HFFc6 (cell line): ENCODE results near the gene WNK2. TPM values are rescaled to one million over a fixed set of nuclear protein-coding genes. Genes with fewer than 3 reads are reported as not detected.

ENCODE experiments used
- DNase-seq: peaks from one replicate; pipeline ENCODE4 v3.0.0-alpha.2; 2018
- H3K27ac Mint-ChIP-seq: 2 replicates; pipeline ENCODE4 v1.8.0; 2020; ENCODE audit warnings: mild to moderate bottlenecking, mixed read lengths
- H3K27me3 Mint-ChIP-seq: 2 replicates; pipeline ENCODE4 v1.8.0; 2021; ENCODE audit warnings: mild to moderate bottlenecking, moderate library complexity, mixed read lengths; ENCODE audit not compliant: insufficient read depth
- H3K36me3 Mint-ChIP-seq: 2 replicates; pipeline ENCODE4 v1.8.0; 2021; ENCODE audit warnings: low read depth, mixed read lengths
- H3K4me1 Mint-ChIP-seq: 2 replicates; pipeline ENCODE4 v1.8.0; 2020; ENCODE audit warnings: low read depth, mixed read lengths
- H3K4me3 Mint-ChIP-seq: 2 replicates; pipeline ENCODE4 v1.8.0; 2020; ENCODE audit warnings: mild to moderate bottlenecking, moderate library complexity, mixed read lengths
- H3K9me3 Mint-ChIP-seq: 2 replicates; pipeline ENCODE4 v1.8.0; 2020; ENCODE audit warnings: mild to moderate bottlenecking, mixed read lengths
- CTCF ChIP-seq: fragments of 200-600 bp; sonication (generic); IDR thresholded peaks from 2 replicates; pipeline ENCODE4 v1.5.0; 2021; ENCODE audit warnings: antibody characterized with exemption, mild to moderate bottlenecking
- total RNA-seq, 6 experiments: library from RNA; stranded (reverse); fragmentation: NEBNext Ultra II Directional; extraction: Animal tissue kit (Norgen Biotek cat#: 25700); gene quantifications; 2 replicates in 1 of 6; 3 replicates in 5 of 6; pipeline ENCODE4 v1.2.3, GENCODE V29; 2021

Gene WNK2
- total RNA-seq, 6 experiments from 2014 or later: not detected

- DNase-seq: no peak
- H3K4me1 Mint-ChIP-seq: no peaks in the 10 kb centered on the region
- H3K27me3 Mint-ChIP-seq: peaks cover 20% of the 10 kb centered on the region
- H3K36me3 Mint-ChIP-seq: no peaks in the 10 kb centered on the region
- H3K9me3 Mint-ChIP-seq: no peaks in the 10 kb centered on the region; the same call in 1 of the 2 replicates
- H3K4me3 Mint-ChIP-seq: no peak overlapping the region
- no peak overlapping the region for H3K27ac Mint-ChIP-seq
- TF ChIP-seq CTCF: no peak
Observed at GRCh38 chr9:93268551-93269314, 84.8 kb downstream of the WNK2 start.

GRCh38 chr9:93270976-93271375 lies 87.0 kb downstream of the WNK2 start:
- no peak overlapping the region for H3K27ac Mint-ChIP-seq
- no peaks in the 10 kb centered on the region; the same call in 1 of the 2 replicates for H3K9me3 Mint-ChIP-seq
- DNase-seq: no peak
- H3K4me3 Mint-ChIP-seq: no peak overlapping the region
- peaks cover 15% of the 10 kb centered on the region for H3K27me3 Mint-ChIP-seq
- no peaks in the 10 kb centered on the region for H3K4me1 Mint-ChIP-seq
- no peaks in the 10 kb centered on the region for H3K36me3 Mint-ChIP-seq
- no peak for TF ChIP-seq CTCF

GRCh38 chr9:93276973-93277372 lies 93.0 kb downstream of the WNK2 start:
- no peak overlapping the region for H3K27ac Mint-ChIP-seq
- H3K36me3 Mint-ChIP-seq: no peaks in the 10 kb centered on the region
- no peaks in the 10 kb centered on the region for H3K4me1 Mint-ChIP-seq
- no peak for DNase-seq
- peaks cover 18% of the 10 kb centered on the region for H3K27me3 Mint-ChIP-seq
- TF ChIP-seq CTCF: no peak
- H3K9me3 Mint-ChIP-seq: no peaks in the 10 kb centered on the region; the same call in 1 of the 2 replicates
- no peak overlapping the region for H3K4me3 Mint-ChIP-seq

- Mint-ChIP-seq H3K36me3 (no peaks in the 10 kb centered on the region), H3K4me3 (no peak overlapping the region), H3K27me3 (peaks cover 21% of the 10 kb centered on the region), H3K27ac (no peak overlapping the region), H3K9me3 (no peaks in the 10 kb centered on the region; the same call in 1 of the 2 replicates), H3K4me1 (no peaks in the 10 kb centered on the region)
- no peak for TF ChIP-seq CTCF
- DNase-seq: no peak
Observed at GRCh38 chr9:93278144-93278543, 94.2 kb downstream of the WNK2 start.

- DNase-seq: no peak
- peaks cover 22% of the 10 kb centered on the region for H3K27me3 Mint-ChIP-seq
- no peaks in the 10 kb centered on the region for H3K4me1 Mint-ChIP-seq
Observed at GRCh38 chr9:93280661-93281259, 96.8 kb downstream of the WNK2 start.

More at GRCh38 chr9:93280661-93281259, 96.8 kb downstream of the WNK2 start:
- Mint-ChIP-seq H3K4me3 (no peak overlapping the region), H3K36me3 (no peaks in the 10 kb centered on the region), H3K9me3 (no peaks in the 10 kb centered on the region), H3K27ac (no peak overlapping the region)
- no peak for TF ChIP-seq CTCF
